Measurements from ENCODE around the gene PRMT3. TPM values are rescaled to one million over a fixed set of nuclear protein-coding genes. Genes with fewer than 3 reads are reported as not detected.

Gene PRMT3
- total RNA-seq, 2 donors from 2014 or later = 7.9 to 11.9 TPM

GRCh38 chr11:20407344-20407743 is 19.8 kb downstream of the PRMT3 start:
- Histone ChIP-seq H3K27me3 (no peaks in the 10 kb centered on the region), H3K9me3 (no peaks in the 10 kb centered on the region), H3K36me3 (peaks cover 30% of the 10 kb centered on the region), H3K4me1 (no peaks in the 10 kb centered on the region), H3K27ac (no peak overlapping the region), H3K4me3 (no peak overlapping the region)
- no peak for TF ChIP-seq CTCF (IDR thresholded peaks at IDR 0.05)
- DNase-seq (ENCODE audit: low spot score) = no peak

- H3K4me1 ChIP-seq = no peaks in the 10 kb centered on the region
- TF ChIP-seq CTCF (IDR thresholded peaks at IDR 0.05) = no peak
- no peak overlapping the region for H3K4me3 ChIP-seq
- H3K27ac ChIP-seq = no peak overlapping the region
- no peak for DNase-seq (ENCODE audit: low spot score)
- H3K36me3 ChIP-seq = peaks cover 29% of the 10 kb centered on the region
- no peaks in the 10 kb centered on the region for H3K9me3 ChIP-seq
- no peaks in the 10 kb centered on the region for H3K27me3 ChIP-seq
Measured at GRCh38 chr11:20415432-20415831, 27.9 kb downstream of the PRMT3 start.

GRCh38 chr11:20417771-20418170 is 30.3 kb downstream of the PRMT3 start:
- no peaks in the 10 kb centered on the region for H3K9me3 ChIP-seq
- no peak for TF ChIP-seq CTCF (IDR thresholded peaks at IDR 0.05)
- no peaks in the 10 kb centered on the region for H3K4me1 ChIP-seq
- H3K4me3 ChIP-seq = no peak overlapping the region
- H3K36me3 ChIP-seq = peaks cover 38% of the 10 kb centered on the region
- H3K27me3 ChIP-seq = no peaks in the 10 kb centered on the region
- H3K27ac ChIP-seq = no peak overlapping the region
- no peak for DNase-seq (ENCODE audit: low spot score)

- H3K4me1 ChIP-seq = no peaks in the 10 kb centered on the region
- H3K27me3 ChIP-seq = no peaks in the 10 kb centered on the region
- no peak for TF ChIP-seq CTCF (IDR thresholded peaks at IDR 0.05)
- no peak overlapping the region for H3K27ac ChIP-seq
- DNase-seq (ENCODE audit: low spot score) = no peak
- H3K4me3 ChIP-seq = no peak overlapping the region
- H3K9me3 ChIP-seq = no peaks in the 10 kb centered on the region
- peaks cover 14% of the 10 kb centered on the region for H3K36me3 ChIP-seq
Measured at GRCh38 chr11:20421946-20422345, 34.4 kb downstream of the PRMT3 start.

GRCh38 chr11:20429216-20429615 is 41.7 kb downstream of the PRMT3 start:
- TF ChIP-seq CTCF (IDR thresholded peaks at IDR 0.05) = no peak
- Histone ChIP-seq H3K36me3 (no peaks in the 10 kb centered on the region), H3K4me1 (no peaks in the 10 kb centered on the region), H3K4me3 (no peak overlapping the region), H3K9me3 (no peaks in the 10 kb centered on the region), H3K27ac (no peak overlapping the region), H3K27me3 (no peaks in the 10 kb centered on the region)
- DNase-seq (ENCODE audit: low spot score) = no peak

GRCh38 chr11:20438637-20439036 is 51.1 kb downstream of the PRMT3 start:
- Histone ChIP-seq H3K27me3 (no peaks in the 10 kb centered on the region), H3K4me3 (no peak overlapping the region), H3K36me3 (peaks cover 11% of the 10 kb centered on the region), H3K27ac (no peak overlapping the region), H3K9me3 (no peaks in the 10 kb centered on the region), H3K4me1 (no peaks in the 10 kb centered on the region)
- TF ChIP-seq CTCF (IDR thresholded peaks at IDR 0.05) = no peak
- DNase-seq (ENCODE audit: low spot score) = no peak
